ENCODE data around the gene FAF1. TPM values are rescaled to one million over a fixed set of nuclear protein-coding genes. Genes with fewer than 3 reads are reported as not detected.

Gene FAF1
- total RNA-seq, 2 experiments from 2014 or later, result 64.5 to 73.1 TPM

DNA sequence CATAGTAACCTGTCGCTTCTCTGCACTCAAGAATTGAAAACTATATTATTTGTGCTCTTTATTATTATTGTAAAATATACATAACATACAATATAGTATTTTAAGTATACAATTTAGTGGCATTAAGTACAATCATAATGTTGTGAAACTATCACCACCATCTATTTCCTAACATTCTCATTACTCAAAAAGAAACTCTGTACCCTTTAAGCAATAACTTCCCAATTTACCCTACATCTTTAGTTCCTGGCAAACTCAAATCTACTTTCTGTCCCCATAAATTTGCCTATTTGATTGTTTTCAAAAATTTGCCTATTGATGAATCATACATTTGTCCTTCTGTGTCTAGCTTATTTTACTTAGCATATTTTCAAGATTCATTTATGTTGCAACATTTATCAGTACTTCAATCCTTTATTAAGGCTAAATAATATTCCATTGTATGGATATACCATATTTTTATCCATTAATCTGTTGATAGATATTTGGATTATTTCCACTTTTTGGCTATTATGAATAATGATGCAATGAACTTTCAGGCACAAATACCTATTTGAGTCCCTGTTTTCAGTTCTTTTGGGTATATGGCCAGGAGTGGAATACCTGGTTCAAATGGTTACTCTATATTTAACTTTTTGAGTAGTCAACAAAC lies 437.2 kb downstream of the FAF1 start:
- intact Hi-C loops (cut with DNase I, micrococcal nuclease), result no loop called here
- Mint-ChIP-seq H3K4me1 (peaks cover 4% of the 10 kb centered on the region), H3K4me3 (no peak overlapping the region), H3K9me3 (ENCODE audit: low read depth) (peaks cover 9% of the 10 kb centered on the region), H3K36me3 (ENCODE audit: low read depth) (peaks cover 39% of the 10 kb centered on the region), H3K27ac (no peak overlapping the region), H3K27me3 (no peaks in the 10 kb centered on the region)
- POLR2A ChIA-PET, result no interaction called here
- CTCF ChIA-PET, result interaction anchor here (0.6 kb wide), 1 partner anchor 16 kb away, joined by 3 read pairs; no protein-coding TSS in a partner anchor
- DNase-seq (no peak), ATAC-seq (no peak)

DNA sequence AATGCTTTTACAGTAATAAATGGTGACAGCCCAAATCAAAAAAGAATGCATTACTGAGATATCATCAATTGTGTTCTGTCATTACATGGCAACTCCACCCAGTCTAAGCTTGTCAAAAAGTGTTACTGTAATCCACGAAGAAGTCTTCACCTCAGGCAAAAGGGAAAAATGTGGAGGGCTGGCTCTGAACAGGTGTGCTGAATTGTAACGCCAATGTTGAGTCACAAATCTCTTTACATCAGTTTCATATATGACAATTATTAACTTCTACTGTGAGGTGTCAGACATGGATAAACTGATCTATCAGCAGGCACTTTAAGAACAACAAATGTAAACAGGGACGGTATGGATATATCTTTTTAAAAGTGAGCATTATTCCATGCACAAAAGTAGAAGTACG lies 438.4 kb downstream of the FAF1 start:
- ATAC-seq (no peak), DNase-seq (no peak)
- intact Hi-C loops (cut with DNase I, micrococcal nuclease), result no loop called here
- no peaks in the 10 kb centered on the region for H3K4me1 Mint-ChIP-seq
- H3K27me3 Mint-ChIP-seq, result no peaks in the 10 kb centered on the region
- H3K27ac Mint-ChIP-seq, result no peak overlapping the region
- ChIA-PET CTCF (no interaction called here), POLR2A (no interaction called here)
- peaks cover 30% of the 10 kb centered on the region for H3K36me3 Mint-ChIP-seq (ENCODE audit: low read depth)
- H3K4me3 Mint-ChIP-seq, result no peak overlapping the region
- H3K9me3 Mint-ChIP-seq (ENCODE audit: low read depth), result peaks cover 9% of the 10 kb centered on the region

DNA sequence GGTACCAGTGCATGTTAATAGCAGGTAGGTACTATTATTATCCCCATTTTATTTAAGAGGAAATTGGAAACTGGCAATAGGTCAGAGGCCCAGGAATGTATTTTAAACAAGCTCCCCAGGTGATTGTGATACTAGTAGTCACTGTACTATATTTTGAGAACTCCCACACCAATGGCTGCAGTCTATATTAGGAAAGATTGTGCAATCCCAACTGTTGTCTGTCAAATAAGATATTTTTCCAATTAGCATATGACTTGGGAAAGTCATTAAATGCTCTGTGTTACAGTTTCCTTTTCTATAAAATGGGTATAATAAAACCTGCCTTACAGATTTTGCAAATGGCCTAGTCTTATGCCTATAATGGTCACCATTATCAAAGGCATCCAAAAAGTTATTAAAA lies 442.6 kb downstream of the FAF1 start:
- intact Hi-C loops (cut with DNase I, micrococcal nuclease), result no loop called here
- POLR2A ChIA-PET, result no interaction called here
- H3K27ac Mint-ChIP-seq, result no peak overlapping the region
- DNase-seq (no peak), ATAC-seq (no peak)
- H3K4me3 Mint-ChIP-seq, result no peak overlapping the region
- peaks cover 30% of the 10 kb centered on the region for H3K36me3 Mint-ChIP-seq (ENCODE audit: low read depth)
- no peaks in the 10 kb centered on the region for H3K4me1 Mint-ChIP-seq
- CTCF ChIA-PET, result no interaction called here
- no peaks in the 10 kb centered on the region for H3K27me3 Mint-ChIP-seq
- H3K9me3 Mint-ChIP-seq (ENCODE audit: low read depth), result no peaks in the 10 kb centered on the region

DNA sequence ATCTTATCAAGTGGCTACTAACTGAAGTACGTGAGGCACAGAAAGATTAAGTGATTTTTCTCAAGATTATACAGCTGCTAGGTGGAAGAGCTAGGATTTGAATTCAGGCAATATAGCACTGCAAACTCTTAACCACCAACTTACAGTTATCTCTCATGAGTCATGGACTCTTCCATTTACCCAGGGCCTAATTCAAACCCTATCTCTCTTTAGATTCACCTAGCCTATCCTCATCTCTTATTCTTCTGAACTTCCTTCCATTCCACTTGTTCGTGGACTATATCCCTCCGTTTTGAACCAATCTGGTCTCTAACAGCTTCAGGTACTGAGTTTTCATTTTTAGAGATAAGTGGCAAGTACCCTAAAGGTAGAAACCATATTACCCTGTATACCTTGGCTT lies 444.0 kb downstream of the FAF1 start:
- CTCF ChIA-PET, result no interaction called here
- intact Hi-C loops (cut with DNase I, micrococcal nuclease), result no loop called here
- Mint-ChIP-seq H3K9me3 (ENCODE audit: low read depth) (no peaks in the 10 kb centered on the region), H3K4me1 (no peaks in the 10 kb centered on the region), H3K27me3 (no peaks in the 10 kb centered on the region), H3K4me3 (no peak overlapping the region), H3K36me3 (ENCODE audit: low read depth) (peaks cover 43% of the 10 kb centered on the region), H3K27ac (no peak overlapping the region)
- POLR2A ChIA-PET, result no interaction called here
- no peak for DNase-seq
- ATAC-seq, result no peak

DNA sequence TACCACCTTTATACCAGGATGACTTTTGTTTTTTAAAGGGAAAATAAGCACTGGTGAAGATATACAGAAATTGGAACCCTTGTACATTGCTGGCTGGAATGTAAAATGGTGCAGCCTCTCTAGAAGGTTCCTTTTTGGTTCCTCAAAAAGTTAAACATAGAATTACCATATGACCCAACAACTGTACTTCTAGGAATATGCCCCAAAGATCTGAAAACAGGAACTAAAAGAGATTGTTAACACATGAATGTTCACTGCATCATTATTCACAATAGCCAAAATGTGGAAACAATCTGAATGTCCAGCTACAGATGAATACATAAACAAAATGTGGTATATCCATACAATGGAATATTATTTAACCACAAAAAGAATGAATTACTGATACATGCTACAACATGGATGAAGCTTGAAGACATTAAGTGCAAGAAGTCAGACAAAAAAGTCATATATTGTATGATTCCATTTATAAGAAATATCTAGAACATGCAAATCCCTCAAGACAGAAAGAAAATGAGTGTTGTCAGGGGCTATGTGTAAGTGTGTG lies 452.0 kb downstream of the FAF1 start:
- no peaks in the 10 kb centered on the region for H3K4me1 Mint-ChIP-seq
- no peak for ATAC-seq
- no peak overlapping the region for H3K27ac Mint-ChIP-seq
- no peaks in the 10 kb centered on the region for H3K27me3 Mint-ChIP-seq
- no peak for DNase-seq
- intact Hi-C loops (cut with DNase I, micrococcal nuclease), result no loop called here
- POLR2A ChIA-PET, result interaction anchor here (0.6 kb wide), 1 partner anchor 58 kb away, joined by 4 read pairs; no protein-coding TSS in a partner anchor
- peaks cover 10% of the 10 kb centered on the region for H3K9me3 Mint-ChIP-seq (ENCODE audit: low read depth)
- H3K36me3 Mint-ChIP-seq (ENCODE audit: low read depth), result peaks cover 64% of the 10 kb centered on the region
- H3K4me3 Mint-ChIP-seq, result no peak overlapping the region
- CTCF ChIA-PET, result no interaction called here

DNA sequence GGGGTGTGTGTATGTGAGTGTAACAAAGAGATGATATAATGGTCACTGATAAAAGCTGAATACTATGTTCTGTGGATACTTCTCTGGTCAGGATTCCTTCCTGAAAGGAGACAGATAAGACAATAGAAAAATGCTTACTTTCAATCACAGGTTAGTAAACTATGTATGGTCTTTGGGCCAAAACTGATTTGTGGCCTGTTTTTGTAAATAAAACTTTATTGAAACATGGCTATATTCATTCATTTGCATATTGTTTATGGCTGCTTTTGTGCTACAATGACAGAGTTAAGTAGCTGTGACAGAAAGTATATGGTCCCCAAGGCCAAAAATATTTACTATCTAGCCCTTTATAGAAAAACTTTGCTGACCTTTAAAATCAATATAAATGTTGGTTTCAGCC lies 454.6 kb downstream of the FAF1 start:
- no peak for DNase-seq
- H3K9me3 Mint-ChIP-seq (ENCODE audit: low read depth), result peaks cover 10% of the 10 kb centered on the region
- H3K4me3 Mint-ChIP-seq, result no peak overlapping the region
- intact Hi-C loops (cut with DNase I, micrococcal nuclease), result no loop called here
- POLR2A ChIA-PET, result no interaction called here
- CTCF ChIA-PET, result no interaction called here
- no peak overlapping the region for H3K27ac Mint-ChIP-seq
- ATAC-seq, result no peak
- H3K4me1 Mint-ChIP-seq, result no peaks in the 10 kb centered on the region
- H3K36me3 Mint-ChIP-seq (ENCODE audit: low read depth), result peaks cover 60% of the 10 kb centered on the region
- no peaks in the 10 kb centered on the region for H3K27me3 Mint-ChIP-seq

DNA sequence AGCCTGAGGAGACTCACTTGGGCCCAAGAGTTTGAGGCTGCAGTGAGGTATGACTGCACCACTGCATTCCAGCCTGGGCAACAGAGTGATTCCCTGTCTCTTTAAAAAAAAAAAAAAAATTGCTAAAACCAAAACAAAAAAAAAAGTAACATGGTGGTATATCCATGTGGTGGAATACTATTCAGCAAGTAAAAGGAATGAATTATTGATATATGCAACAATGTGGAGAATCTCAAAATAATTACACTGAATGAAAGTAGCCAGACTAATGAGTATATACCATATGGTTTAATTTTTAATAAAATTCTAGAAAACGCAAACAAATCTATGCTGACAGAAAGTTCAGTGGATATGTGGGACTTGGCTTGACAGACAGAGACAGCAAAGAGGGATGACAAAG lies 456.6 kb downstream of the FAF1 start:
- no peaks in the 10 kb centered on the region for H3K4me1 Mint-ChIP-seq
- H3K36me3 Mint-ChIP-seq (ENCODE audit: low read depth), result peaks cover 62% of the 10 kb centered on the region
- peaks cover 10% of the 10 kb centered on the region for H3K9me3 Mint-ChIP-seq (ENCODE audit: low read depth)
- no peak for ATAC-seq
- H3K27ac Mint-ChIP-seq, result no peak overlapping the region
- no peak overlapping the region for H3K4me3 Mint-ChIP-seq
- DNase-seq, result no peak
- H3K27me3 Mint-ChIP-seq, result no peaks in the 10 kb centered on the region
- POLR2A ChIA-PET, result no interaction called here
- CTCF ChIA-PET, result no interaction called here
- intact Hi-C loops (cut with DNase I, micrococcal nuclease), result no loop called here

DNA sequence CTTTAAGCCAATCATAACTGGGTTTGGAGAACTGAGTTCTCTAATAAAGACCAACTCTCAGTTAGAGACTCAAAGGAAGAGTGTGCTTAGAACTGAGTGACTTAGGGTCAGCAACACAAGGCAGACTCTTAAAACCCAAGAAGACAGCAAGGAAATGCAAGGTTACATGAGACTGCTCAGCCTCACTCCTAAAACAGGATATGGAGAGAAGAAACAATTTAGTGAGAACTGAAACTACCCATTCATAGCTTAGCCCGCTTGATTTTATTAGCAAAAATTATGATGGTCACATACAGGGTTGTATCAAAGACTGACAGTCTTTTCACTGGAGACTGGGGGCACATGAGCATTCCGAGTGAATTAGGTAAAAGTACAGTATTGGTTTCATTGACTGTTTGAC lies 457.9 kb downstream of the FAF1 start:
- peaks cover 12% of the 10 kb centered on the region for H3K9me3 Mint-ChIP-seq (ENCODE audit: low read depth)
- H3K4me3 Mint-ChIP-seq, result no peak overlapping the region
- H3K36me3 Mint-ChIP-seq (ENCODE audit: low read depth), result peaks cover 62% of the 10 kb centered on the region
- intact Hi-C loops (cut with DNase I, micrococcal nuclease), result no loop called here
- ATAC-seq, result no peak
- no peaks in the 10 kb centered on the region for H3K4me1 Mint-ChIP-seq
- no peak for DNase-seq
- ChIA-PET CTCF (no interaction called here), POLR2A (no interaction called here)
- H3K27ac Mint-ChIP-seq, result no peak overlapping the region
- H3K27me3 Mint-ChIP-seq, result no peaks in the 10 kb centered on the region

DNA sequence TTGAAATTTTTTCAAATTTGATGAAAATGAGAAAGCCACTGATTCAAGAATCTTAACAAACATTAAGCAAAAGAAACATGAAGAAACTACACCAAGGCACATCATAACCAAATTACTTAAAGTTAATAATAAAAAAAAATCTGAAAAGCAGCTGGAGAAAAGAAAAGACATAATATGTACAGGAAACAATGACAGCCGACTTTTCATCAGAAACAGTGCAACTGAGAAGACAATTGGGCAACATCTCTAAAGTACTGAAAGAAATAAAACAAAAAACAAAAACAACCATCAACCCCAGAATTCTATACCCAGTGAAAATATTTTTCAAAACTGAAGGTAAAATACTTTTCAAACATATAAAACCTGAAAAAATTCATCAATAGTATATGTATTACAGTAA lies 463.1 kb downstream of the FAF1 start:
- Mint-ChIP-seq H3K4me1 (peaks cover 4% of the 10 kb centered on the region), H3K27me3 (no peaks in the 10 kb centered on the region), H3K36me3 (ENCODE audit: low read depth) (peaks cover 41% of the 10 kb centered on the region), H3K27ac (no peak overlapping the region), H3K9me3 (ENCODE audit: low read depth) (peaks cover 6% of the 10 kb centered on the region), H3K4me3 (no peak overlapping the region)
- intact Hi-C loops (cut with DNase I, micrococcal nuclease), result no loop called here
- no peak for DNase-seq
- CTCF ChIA-PET, result no interaction called here
- no peak for ATAC-seq
- POLR2A ChIA-PET, result no interaction called here

DNA sequence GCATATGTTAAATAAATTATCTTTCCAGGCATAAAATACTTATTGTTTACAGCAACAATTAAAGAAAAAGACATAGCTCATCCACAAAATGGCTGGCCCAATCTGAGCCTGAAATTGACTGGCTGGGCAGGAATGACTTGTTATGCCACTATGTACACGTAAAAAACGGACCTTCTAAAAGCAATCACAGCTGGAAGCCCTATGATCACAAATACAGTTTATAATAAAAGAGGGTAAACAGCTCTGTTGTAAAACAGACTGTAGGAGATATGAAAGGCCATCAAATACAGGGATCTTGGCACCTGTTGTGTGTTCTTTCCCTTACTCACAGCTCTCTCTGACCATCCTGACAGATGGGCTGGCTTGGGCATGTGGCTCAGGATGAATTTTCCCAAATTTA lies 466.4 kb downstream of the FAF1 start:
- CTCF ChIA-PET, result no interaction called here
- DNase-seq, result no peak
- ATAC-seq, result no peak
- Mint-ChIP-seq H3K4me1 (peaks cover 14% of the 10 kb centered on the region), H3K36me3 (ENCODE audit: low read depth) (peaks cover 54% of the 10 kb centered on the region), H3K27me3 (no peaks in the 10 kb centered on the region), H3K9me3 (ENCODE audit: low read depth) (peaks cover 7% of the 10 kb centered on the region), H3K4me3 (no peak overlapping the region), H3K27ac (no peak overlapping the region)
- POLR2A ChIA-PET, result no interaction called here
- intact Hi-C loops (cut with DNase I, micrococcal nuclease), result no loop called here

DNA sequence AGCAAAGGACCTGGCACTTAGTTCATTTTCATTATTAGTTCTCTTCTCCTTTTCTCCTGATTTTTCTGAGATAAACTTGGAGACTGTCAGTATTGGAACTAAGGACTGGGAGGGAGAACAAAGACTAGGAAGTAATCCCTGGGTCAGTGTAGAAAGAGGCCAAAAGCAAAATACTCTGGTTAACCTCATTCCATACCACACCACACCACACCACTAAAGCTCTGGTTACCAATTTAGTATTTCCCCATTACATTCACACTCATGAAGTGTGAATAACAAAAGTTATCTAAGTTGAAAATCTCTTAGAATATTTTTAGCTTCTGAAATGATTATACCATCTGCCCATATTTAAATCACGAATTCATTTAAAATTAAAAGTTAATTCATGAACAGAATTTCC lies 467.9 kb downstream of the FAF1 start:
- CTCF ChIA-PET, result interaction anchor here (0.6 to 0.8 kb wide), 2 partner anchors 96 to 588 kb away, joined by 3 to 6 read pairs; no protein-coding TSS in a partner anchor
- intact Hi-C loops (cut with DNase I, micrococcal nuclease), result no loop called here
- Mint-ChIP-seq H3K36me3 (ENCODE audit: low read depth) (peaks cover 52% of the 10 kb centered on the region), H3K9me3 (ENCODE audit: low read depth) (peaks cover 5% of the 10 kb centered on the region), H3K27me3 (no peaks in the 10 kb centered on the region), H3K27ac (no peak overlapping the region), H3K4me1 (peaks cover 14% of the 10 kb centered on the region), H3K4me3 (no peak overlapping the region)
- DNase-seq (no peak), ATAC-seq (no peak)
- POLR2A ChIA-PET, result no interaction called here

DNA sequence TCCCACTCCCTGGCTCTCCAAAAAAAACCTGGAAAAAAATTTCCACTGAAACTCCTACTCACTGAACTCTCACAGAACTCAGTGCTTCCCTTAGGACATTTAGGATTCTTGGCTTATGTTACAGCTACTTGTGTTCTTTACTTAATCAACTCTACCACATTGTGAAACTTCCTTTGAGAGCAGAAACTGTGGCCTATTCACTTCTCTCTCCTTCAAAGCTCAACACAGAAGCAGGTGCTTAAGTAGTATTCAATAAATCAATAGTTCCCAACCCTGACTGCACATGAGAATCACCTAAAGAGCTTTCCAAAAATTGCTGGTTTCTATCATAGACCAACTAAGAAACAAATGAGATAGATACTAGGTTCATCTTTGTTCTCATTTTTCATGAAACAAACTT lies 468.9 kb downstream of the FAF1 start:
- H3K27me3 Mint-ChIP-seq, result no peaks in the 10 kb centered on the region
- intact Hi-C loops (cut with DNase I, micrococcal nuclease), result no loop called here
- ChIA-PET CTCF (interaction anchor here (0.7 to 1.1 kb wide), 2 partner anchors 17 to 19 kb away, joined by 3 read pairs; no protein-coding TSS in a partner anchor), POLR2A (no interaction called here)
- H3K4me3 Mint-ChIP-seq, result no peak overlapping the region
- H3K9me3 Mint-ChIP-seq (ENCODE audit: low read depth), result peaks cover 2% of the 10 kb centered on the region
- H3K36me3 Mint-ChIP-seq (ENCODE audit: low read depth), result peaks cover 49% of the 10 kb centered on the region
- peaks cover 10% of the 10 kb centered on the region for H3K4me1 Mint-ChIP-seq
- no peak for DNase-seq
- ATAC-seq, result no peak
- H3K27ac Mint-ChIP-seq, result peak overlapping the region; percentile 58
